A549 (cell line): ENCODE results near the gene SLC46A2. TPM values are rescaled to one million over a fixed set of nuclear protein-coding genes. Genes with fewer than 3 reads are reported as not detected.

Source experiments
- ATAC-seq, 2 experiments: fragments of 200-7000 bp in 1 of 2; fragments of >200 bp in 1 of 2; cut with Nextera tagmentation in 1 of 2; cut with Tn5 transposase in 1 of 2; 3 replicates each; pipeline versions ENCODE4 v1.8.0 to v1.9.1; 2018 to 2020; ENCODE audit warnings: mild to moderate bottlenecking in 1 of 2, moderate library complexity in 1 of 2
- CTCF ChIA-PET: fragments of 300-600 bp; sonication (Branson Sonifier 250); formaldehyde crosslinking; extraction: SDS; loops from one replicate; lab custom pipeline; 2021; ENCODE audit warnings: antibody characterized with exemption, inconsistent platforms; lab: Yijun Ruan, JAX
- POLR2A ChIA-PET: fragments of 350-600 bp; formaldehyde crosslinking; extraction: SDS; loops from one replicate; lab custom pipeline; 2021; ENCODE audit warnings: antibody characterized with exemption, inconsistent platforms; lab: Yijun Ruan, JAX
- DNase-seq, 2 experiments: peaks; one replicate each; pipeline versions ENCODE4 v3.0.0 to v3.0.0-alpha.2; 2011 to 2016; ENCODE audit warnings: low read depth in 1 of 2, low spot score in 1 of 2
- FAIRE-seq: peaks from 2 replicates; lab custom pipeline; 2011; peaks lifted over from hg19 to GRCh38; lab: Jason Lieb, UNC
- H3K27ac ChIP-seq, 2 experiments: fragments of >200 bp; sonication (Bioruptor Twin); formaldehyde crosslinking; 3 replicates each; pipeline ENCODE4 v1.5.1; 2016 to 2017
- H3K4me1 ChIP-seq: fragments of >200 bp; sonication (Bioruptor Twin); formaldehyde crosslinking; 3 replicates; pipeline ENCODE4 v1.6.1; 2016
- H3K4me2 ChIP-seq: fragments of >200 bp; sonication (Bioruptor Twin); formaldehyde crosslinking; 3 replicates; pipeline ENCODE4 v1.6.1; 2016
- H3K4me3 ChIP-seq: fragments of >200 bp; sonication (Bioruptor Twin); formaldehyde crosslinking; 3 replicates; pipeline ENCODE4 v1.5.1; 2016
- H3K9me3 ChIP-seq: fragments of >200 bp; sonication (Bioruptor Twin); formaldehyde crosslinking; 3 replicates; pipeline ENCODE4 v1.6.1; 2016
- CEBPB ChIP-seq, 2 experiments: fragments of >200 bp in 1 of 2; sonication (Bioruptor Twin) in 1 of 2; formaldehyde crosslinking in 1 of 2; IDR thresholded peaks; 2 replicates each; pipeline ENCODE4 v1.6.1; 2012 to 2016
- CHD4 ChIP-seq: fragments of 200-600 bp; sonication (generic); IDR thresholded peaks from 2 replicates; pipeline ENCODE4 v1.6.1; 2016; ENCODE audit warnings: antibody characterized with exemption, mild to moderate bottlenecking, borderline replicate concordance
- E2F6 ChIP-seq: IDR thresholded peaks from 2 replicates; pipeline ENCODE4 v1.6.1; 2012; ENCODE audit warnings: low read depth, borderline replicate concordance
- ESRRA ChIP-seq: fragments of 150-350 bp; IDR thresholded peaks from 2 replicates; pipeline ENCODE4 v1.6.1; 2014; ENCODE audit warnings: mild to moderate bottlenecking, low read length, borderline replicate concordance
- FOSL2 ChIP-seq, 2 experiments: fragments of 450-650 bp in 1 of 2; fragments of >200 bp in 1 of 2; sonication (Bioruptor Twin) in 1 of 2; formaldehyde crosslinking; IDR thresholded peaks; 2 replicates each; pipeline versions ENCODE4 v1.5.0 to v1.6.1; 2016 to 2020; ENCODE audit warnings: mild to moderate bottlenecking in 1 of 2, moderate library complexity in 1 of 2
- HEYL ChIP-seq: fragments of 250-450 bp; sonication (Bioruptor Pico); IDR thresholded peaks from 2 replicates; pipeline ENCODE4 v1.8.0; 2021; ENCODE audit warnings: mild to moderate bottlenecking, moderate library complexity
- HOXB13 ChIP-seq: fragments of 250-450 bp; sonication (Bioruptor Pico); IDR thresholded peaks from 2 replicates; pipeline ENCODE4 v1.5.0; 2020; ENCODE audit warnings: low read depth, mild to moderate bottlenecking, moderate library complexity
- KDM5A ChIP-seq: fragments of 200-600 bp; sonication (generic); IDR thresholded peaks from 2 replicates; pipeline ENCODE4 v1.6.1; 2016; ENCODE audit warnings: antibody characterized with exemption, mild to moderate bottlenecking
- MAZ ChIP-seq: fragments of 150-350 bp; IDR thresholded peaks from 2 replicates; pipeline ENCODE4 v1.6.1; 2014; ENCODE audit warnings: antibody characterized with exemption, low read depth, low read length, borderline replicate concordance
- POLR2AphosphoS2 ChIP-seq: conservative IDR thresholded peaks from 2 replicates; pipeline ENCODE4 v1.6.1; 2012; ENCODE audit warnings: low read length, improper control_type of control experiment, inconsistent platforms
- RAD21 ChIP-seq, 2 experiments: fragments of >200 bp in 1 of 2; sonication (Bioruptor Twin) in 1 of 2; formaldehyde crosslinking in 1 of 2; IDR thresholded peaks in 1 of 2; conservative IDR thresholded peaks in 1 of 2; 2 replicates in 1 of 2; 3 replicates in 1 of 2; pipeline ENCODE4 v1.6.1; 2012 to 2018; ENCODE audit warnings: inconsistent platforms in 1 of 2
- REST ChIP-seq: fragments of 200-600 bp; sonication (generic); IDR thresholded peaks from 2 replicates; pipeline ENCODE4 v1.6.1; 2016; ENCODE audit warnings: antibody characterized with exemption, mild to moderate bottlenecking, moderate library complexity
- RNF2 ChIP-seq: fragments of 200-600 bp; sonication (generic); IDR thresholded peaks from 2 replicates; pipeline ENCODE4 v1.6.1; 2016; ENCODE audit warnings: low read depth, mild to moderate bottlenecking, antibody characterized with exemption, moderate library complexity, borderline replicate concordance
- ZC3H11A ChIP-seq: fragments of 450-650 bp; IDR thresholded peaks from 2 replicates; pipeline ENCODE4 v1.6.1; 2014; ENCODE audit warnings: antibody characterized with exemption, mild to moderate bottlenecking
- ZFP36 ChIP-seq: fragments of 450-650 bp; IDR thresholded peaks from 2 replicates; pipeline ENCODE4 v1.6.1; 2014; ENCODE audit warnings: borderline replicate concordance; ENCODE audit not compliant: partially characterized antibody
- ZNF302 ChIP-seq: fragments of 250-450 bp; sonication (Bioruptor Pico); IDR thresholded peaks from 2 replicates; pipeline ENCODE4 v1.9.0; 2021; ENCODE audit warnings: inconsistent platforms, mild to moderate bottlenecking, moderate library complexity
- ZSCAN20 ChIP-seq: fragments of 250-450 bp; sonication (Bioruptor Pico); IDR thresholded peaks from 2 replicates; pipeline ENCODE4 v1.8.0; 2022; ENCODE audit warnings: mild to moderate bottlenecking, moderate library complexity
- WGBS: methylation state at CpG from one replicate; pipeline ENCODE4 v1.1.6; 2017; ENCODE audit errors: missing lambda C conversion rate; 5-methylcytosine and 5-hydroxymethylcytosine counted together
- polyA plus RNA-seq, 4 experiments: library from polyadenylated mRNA; depleted of rRNA in 3 of 4; stranded (reverse); fragments of >200 nt; fragmentation: RNase III in 1 of 4; extraction: RNeasy Plus Mini Kit Qiagen cat#74134 plus additional on column Dnase treatment in 1 of 4; gene quantifications; 2 replicates in 3 of 4; 3 replicates in 1 of 4; pipeline ENCODE4 v1.2.3, GENCODE V29; 2011 to 2017

The SLC46A2 gene
- polyA plus RNA-seq, 2 of the 4 experiments (the other 2 are of a cell fraction): not detected

DNA sequence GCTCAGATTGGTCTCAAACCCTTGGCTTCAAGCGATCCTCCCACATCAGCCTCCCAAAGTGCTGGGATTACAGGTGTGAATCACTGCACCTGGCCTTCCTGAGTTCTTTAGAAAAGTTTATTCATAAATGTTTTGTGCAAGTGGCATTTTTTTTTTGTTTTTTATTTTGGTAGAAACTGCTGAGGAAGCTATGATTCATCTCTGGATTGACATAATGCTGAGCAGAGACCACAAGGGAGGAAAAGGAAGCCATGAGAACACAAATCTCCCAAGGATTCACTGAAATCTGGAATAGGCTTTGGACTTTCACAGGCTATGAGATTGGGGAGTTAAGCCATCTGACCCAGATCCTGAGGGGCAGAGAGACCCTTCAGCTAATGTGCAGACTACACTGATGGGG, 3.4 kb upstream of the SLC46A2 start:
- FAIRE-seq (no peak), ATAC-seq (no peak), DNase-seq (no peak)
- CTCF ChIA-PET: interaction anchor here (0.6 to 0.8 kb wide), 2 partner anchors 17 to 305 kb away, joined by 3 read pairs; no protein-coding TSS in a partner anchor
- TF ChIP-seq REST (no peak), HEYL (no peak), POLR2AphosphoS2 (no peak), MAZ (no peak), RAD21 (conservative IDR thresholded peaks at IDR 0.05 in 1 of 2, IDR thresholded peaks at IDR 0.05 in 1 of 2) (no peak), ESRRA (no peak), CHD4 (no peak), KDM5A (no peak), E2F6 (no peak), HOXB13 (CRISPR knock-in tag) (no peak), ZSCAN20 (no peak), ZFP36 (no peak), ZNF302 (CRISPR knock-in tag) (no peak), FOSL2 (IDR thresholded peaks at IDR 0.05) (no peak), FOSL2 (CRISPR knock-in tag; IDR thresholded peaks at IDR 0.05) (no peak), RNF2 (no peak)
- TF ChIP-seq, all 56 proteins: peak for 0
- WGBS: 59% methylated on average over 1 of the region's 1 CpG
- POLR2A ChIA-PET: no interaction called here
- H3K4me1 ChIP-seq: no peaks in the 10 kb centered on the region
- H3K27ac ChIP-seq: no peak overlapping the region
- H3K9me3 ChIP-seq: no peaks in the 10 kb centered on the region; the same call in 2 of the 3 replicates
- H3K4me2 ChIP-seq: no peak overlapping the region
- no peak overlapping the region for H3K4me3 ChIP-seq

DNA sequence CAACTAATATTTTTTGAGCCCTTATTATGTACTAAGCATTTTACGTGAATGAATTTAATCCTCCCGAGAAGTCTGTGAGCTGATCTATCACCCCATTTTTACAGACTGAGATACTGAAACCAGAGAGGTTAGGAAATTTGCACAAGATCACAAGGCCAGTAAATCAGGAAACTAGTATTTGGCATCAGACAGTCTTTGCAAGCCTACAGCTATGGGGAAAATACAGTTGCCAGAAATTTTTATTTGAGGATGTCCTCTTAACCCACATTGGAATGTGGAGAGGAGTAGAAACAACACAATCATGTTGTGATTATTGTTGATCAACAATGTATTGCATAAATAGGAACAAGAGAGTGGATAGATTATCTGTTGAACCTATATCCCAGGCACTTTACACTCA, 2.3 kb upstream of the SLC46A2 start:
- H3K27ac ChIP-seq: no peak overlapping the region
- ATAC-seq (no peak), DNase-seq (no peak), FAIRE-seq (no peak)
- no peak for TF ChIP-seq CEBPB (IDR thresholded peaks at IDR 0.05)
- CTCF ChIA-PET: interaction anchor here (1.0 kb wide), 1 partner anchor 11 kb away, joined by 5 read pairs; no protein-coding TSS in a partner anchor
- POLR2A ChIA-PET: no interaction called here
- H3K4me1 ChIP-seq: no peaks in the 10 kb centered on the region
- no peak overlapping the region for H3K4me3 ChIP-seq
- H3K9me3 ChIP-seq: no peaks in the 10 kb centered on the region; the same call in 2 of the 3 replicates
- H3K4me2 ChIP-seq: no peak overlapping the region
- 57% methylated on average over 2 of the region's 2 CpGs for WGBS

DNA sequence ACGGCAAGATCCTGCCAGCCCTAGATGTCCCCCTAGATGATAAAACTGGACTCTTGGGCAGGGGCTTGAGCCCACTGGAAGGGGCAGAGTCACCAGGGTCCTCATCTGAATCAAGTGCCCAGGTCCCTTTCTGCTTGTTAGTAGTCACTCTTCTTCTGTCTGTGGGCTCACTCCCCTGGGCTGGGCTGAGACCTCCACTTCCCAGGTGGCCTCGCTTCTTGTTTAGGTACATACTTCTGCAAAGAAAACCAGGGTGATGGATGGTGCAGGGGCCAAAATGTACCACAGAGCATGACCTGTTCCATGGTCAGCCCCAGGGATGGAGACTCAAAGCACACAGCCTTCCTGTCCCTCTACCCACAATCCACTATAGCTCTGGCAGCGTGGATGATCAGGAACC, 845 bp upstream of the SLC46A2 start:
- Histone ChIP-seq H3K9me3 (no peaks in the 10 kb centered on the region), H3K4me1 (no peaks in the 10 kb centered on the region), H3K27ac (no peak overlapping the region), H3K4me3 (no peak overlapping the region), H3K4me2 (no peak overlapping the region)
- FAIRE-seq: no peak
- ChIA-PET POLR2A (no interaction called here), CTCF (interaction anchor here (1.1 kb wide), 1 partner anchor 11 kb away, joined by 3 read pairs; no protein-coding TSS in a partner anchor)
- no peak for DNase-seq
- ATAC-seq: no peak
- TF ChIP-seq FOSL2 (IDR thresholded peaks at IDR 0.05) (no peak), FOSL2 (CRISPR knock-in tag; IDR thresholded peaks at IDR 0.05) (no peak), ZC3H11A (no peak)
- WGBS: 79% methylated on average over 3 of the region's 3 CpGs
